HEK293 (cell line): ENCODE measurements around the gene SUCO.

Experiments
- CTCF ChIA-PET: fragments of 350-600 bp; formaldehyde crosslinking; extraction: SDS; loops from one replicate; lab custom pipeline; 2021; ENCODE audit warnings: antibody characterized with exemption; lab: Yijun Ruan, JAX
- POLR2A ChIA-PET: fragments of 300-600 bp; formaldehyde crosslinking; extraction: SDS; loops from one replicate; lab custom pipeline; 2020; ENCODE audit warnings: antibody characterized with exemption, inconsistent platforms; lab: Yijun Ruan, JAX
- H3K27ac ChIP-seq: fragments of 200-500 bp; sonication (Bioruptor generic); 2 replicates; pipeline ENCODE4 v1.5.1; 2014; ENCODE audit warnings: low read depth, low read length, control low read depth, inconsistent platforms; ENCODE audit errors: extremely low read depth
- H3K36me3 ChIP-seq, 2 experiments: fragments of 200-500 bp in 1 of 2; sonication (Bioruptor generic) in 1 of 2; 1 replicate in 1 of 2; 2 replicates in 1 of 2; pipeline ENCODE4 v1.5.1; 2014 to 2017; ENCODE audit warnings: inconsistent platforms in 2 of 2, low read length in 2 of 2; ENCODE audit not compliant: control insufficient read depth in 2 of 2, insufficient read depth in 1 of 2
- H3K4me1 ChIP-seq: fragments of 200-500 bp; sonication (Bioruptor generic); 2 replicates; pipeline ENCODE4 v1.5.1; 2014; ENCODE audit warnings: mild to moderate bottlenecking, low read length, inconsistent platforms; ENCODE audit not compliant: control insufficient read depth, insufficient read depth
- H3K4me3 ChIP-seq: 2 replicates; pipeline ENCODE4 v1.5.1; 2011; ENCODE audit warnings: low read depth, mild to moderate bottlenecking, control low read depth, low read length, moderate library complexity
- H3K9me3 ChIP-seq: fragments of 200-500 bp; sonication (Bioruptor generic); 2 replicates; pipeline ENCODE4 v1.5.1; 2014; ENCODE audit warnings: low read depth, low read length, inconsistent platforms; ENCODE audit not compliant: control insufficient read depth, insufficient read depth
- GFI1B ChIP-seq: fragments of 450-650 bp; formaldehyde crosslinking; IDR thresholded peaks from 2 replicates; pipeline ENCODE4 v1.5.1; 2016; ENCODE audit warnings: missing biosample characterization, missing genetic modification characterization
- GLIS1 ChIP-seq: fragments of 450-650 bp; formaldehyde crosslinking; IDR thresholded peaks from 2 replicates; pipeline ENCODE4 v1.5.1; 2016; ENCODE audit warnings: missing biosample characterization, missing genetic modification characterization
- HOXD13 ChIP-seq: sonication (generic); formaldehyde crosslinking; IDR thresholded peaks from 2 replicates; pipeline ENCODE4 v1.8.0; 2022; ENCODE audit warnings: missing genetic modification reagents, borderline replicate concordance
- KLF9 ChIP-seq: fragments of 450-650 bp; formaldehyde crosslinking; IDR thresholded peaks from 2 replicates; pipeline ENCODE4 v1.5.1; 2016; ENCODE audit warnings: missing biosample characterization, missing genetic modification characterization, low read depth
- OVOL3 ChIP-seq: fragments of 450-650 bp; formaldehyde crosslinking; IDR thresholded peaks from 2 replicates; pipeline ENCODE4 v1.5.1; 2016; ENCODE audit warnings: missing biosample characterization, missing genetic modification characterization
- SALL2 ChIP-seq: fragments of 450-650 bp; formaldehyde crosslinking; IDR thresholded peaks from 2 replicates; pipeline ENCODE4 v1.5.0; 2017; ENCODE audit warnings: missing biosample characterization, mild to moderate bottlenecking, missing genetic modification characterization, borderline replicate concordance
- SP3 ChIP-seq: fragments of 450-650 bp; formaldehyde crosslinking; IDR thresholded peaks from 2 replicates; pipeline ENCODE4 v1.5.1; 2016; ENCODE audit warnings: missing biosample characterization, missing genetic modification characterization
- YY1 ChIP-seq: fragments of 450-650 bp; formaldehyde crosslinking; IDR thresholded peaks from 2 replicates; pipeline ENCODE4 v1.5.1; 2018; ENCODE audit warnings: missing biosample characterization, missing genetic modification characterization
- ZFHX2 ChIP-seq: fragments of 450-650 bp; formaldehyde crosslinking; conservative IDR thresholded peaks from 2 replicates; pipeline ENCODE4 v1.5.1; 2016; ENCODE audit warnings: missing biosample characterization, missing genetic modification characterization
- ZFP3 ChIP-seq: fragments of 450-650 bp; formaldehyde crosslinking; IDR thresholded peaks from 2 replicates; pipeline ENCODE4 v1.5.1; 2016; ENCODE audit warnings: low read depth, missing biosample characterization, missing genetic modification characterization
- ZNF19 ChIP-seq: fragments of 450-650 bp; formaldehyde crosslinking; IDR thresholded peaks from 2 replicates; pipeline ENCODE4; 2016; ENCODE audit warnings: missing biosample characterization, missing genetic modification characterization, low read depth
- ZNF223 ChIP-seq: fragments of 450-650 bp; formaldehyde crosslinking; IDR thresholded peaks from 2 replicates; pipeline ENCODE4 v1.5.1; 2016; ENCODE audit warnings: missing biosample characterization, missing genetic modification characterization
- ZNF24 ChIP-seq: fragments of 450-650 bp; formaldehyde crosslinking; IDR thresholded peaks from 2 replicates; pipeline ENCODE4 v1.5.1; 2016; ENCODE audit warnings: missing biosample characterization, missing genetic modification characterization
- ZNF302 ChIP-seq: fragments of 450-650 bp; formaldehyde crosslinking; IDR thresholded peaks from 2 replicates; pipeline ENCODE4 v1.5.1; 2016; ENCODE audit warnings: missing biosample characterization, missing genetic modification characterization, low read depth
- ZNF433 ChIP-seq: fragments of 450-650 bp; formaldehyde crosslinking; IDR thresholded peaks from 2 replicates; pipeline ENCODE4 v1.5.1; 2016; ENCODE audit warnings: missing biosample characterization, missing genetic modification characterization, low read depth
- ZNF76 ChIP-seq: fragments of 450-650 bp; formaldehyde crosslinking; IDR thresholded peaks from 2 replicates; pipeline ENCODE4; 2016; ENCODE audit warnings: low read depth, missing biosample characterization, missing genetic modification characterization, borderline replicate concordance
- TF ChIP-seq, protein P1 (sequence below): fragments of 450-650 bp; formaldehyde crosslinking; IDR thresholded peaks from 2 replicates; pipeline ENCODE4 v1.5.1; 2016; ENCODE audit warnings: missing biosample characterization, missing genetic modification characterization, low read depth
- TF ChIP-seq, protein P2 (sequence below): fragments of 450-650 bp; formaldehyde crosslinking; IDR thresholded peaks from 2 replicates; pipeline ENCODE4 v1.5.1; 2016; ENCODE audit warnings: missing biosample characterization, missing genetic modification characterization
- TF ChIP-seq, protein P3 (sequence below): IDR thresholded peaks from 2 replicates; pipeline ENCODE4 v1.6.1; 2011; ENCODE audit warnings: mild to moderate bottlenecking, low read depth, low read length, borderline replicate concordance
- TF ChIP-seq, protein P4 (sequence below): fragments of 450-650 bp; formaldehyde crosslinking; IDR thresholded peaks from 2 replicates; pipeline ENCODE4 v1.5.1; 2016; ENCODE audit warnings: missing biosample characterization, missing genetic modification characterization, borderline replicate concordance

SUCO gene

DNA sequence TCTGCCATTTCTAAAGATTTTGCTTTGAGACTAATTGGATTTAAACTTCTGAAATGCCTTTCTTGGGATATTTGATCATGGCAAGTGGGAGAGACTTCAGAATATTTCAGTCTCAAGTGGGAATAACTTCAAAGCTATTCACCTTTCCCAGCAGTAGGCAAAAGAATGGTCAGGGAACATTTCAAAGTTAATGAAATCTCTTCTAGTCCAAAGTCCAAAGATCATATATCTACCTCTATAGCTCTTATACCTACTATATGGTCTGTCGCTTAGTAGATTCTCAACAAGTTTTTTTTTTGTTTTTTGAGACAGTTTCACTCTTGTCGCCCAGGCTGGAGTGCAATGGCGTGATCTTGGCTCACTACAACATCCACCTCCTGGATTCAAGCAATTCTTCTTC, 44.6 kb upstream of the SUCO start:
- TF ChIP-seq HOXD13 (CRISPR knock-in tag) (no peak), YY1 (tag by site-specific recombination) (no peak), ZNF19 (tag by site-specific recombination) (no peak), SP3 (no peak)
- Histone ChIP-seq H3K4me3 (no peak overlapping the region), H3K4me1 (no peaks in the 10 kb centered on the region), H3K36me3 (no peaks in the 10 kb centered on the region), H3K9me3 (no peaks in the 10 kb centered on the region), H3K27ac (no peak overlapping the region)
- ChIA-PET CTCF (interaction anchor here (0.6 to 0.7 kb wide), 2 partner anchors 254 to 860 kb away, joined by 3 read pairs; no protein-coding TSS in a partner anchor), POLR2A (interaction anchor here (2.2 kb wide), 1 partner anchor 44 kb away, joined by 6 read pairs; the partner anchor contains the start of gene SUCO)

DNA sequence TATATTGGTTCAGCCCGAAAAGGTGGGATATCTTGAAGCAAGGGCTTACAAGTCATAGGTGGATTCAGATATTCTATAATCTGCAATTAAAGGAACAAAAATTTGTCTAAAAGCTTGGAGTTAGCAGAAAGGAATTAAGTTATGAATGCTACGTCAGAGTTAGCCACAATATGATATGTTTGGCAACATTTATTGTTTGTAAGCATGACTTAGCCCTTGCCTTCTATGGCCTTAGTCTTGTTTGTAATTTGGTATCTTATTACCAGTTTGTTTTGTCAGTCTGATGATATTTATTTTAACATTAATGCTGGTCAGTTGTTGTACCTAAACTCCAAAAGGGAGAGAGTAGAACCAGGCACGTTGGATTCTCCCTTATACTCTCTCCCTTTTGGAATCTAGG, 43.1 kb upstream of the SUCO start:
- Histone ChIP-seq H3K4me1 (no peaks in the 10 kb centered on the region), H3K27ac (no peak overlapping the region), H3K36me3 (no peaks in the 10 kb centered on the region), H3K9me3 (no peaks in the 10 kb centered on the region), H3K4me3 (no peak overlapping the region)
- ChIA-PET POLR2A (no interaction called here), CTCF (interaction anchor here (0.9 kb wide), 1 partner anchor 29 kb away, joined by 3 read pairs; no protein-coding TSS in a partner anchor)
- TF ChIP-seq KLF9 (tag by site-specific recombination) (no peak), ZNF76 (no peak), ZNF433 (tag by site-specific recombination) (no peak), ZNF223 (tag by site-specific recombination) (no peak), YY1 (tag by site-specific recombination) (no peak), ZNF302 (tag by site-specific recombination) (no peak), OVOL3 (no peak), ZNF24 (tag by site-specific recombination) (no peak), SALL2 (tag by site-specific recombination) (no peak), ZFHX2 (tag by site-specific recombination) (no peak), GLIS1 (no peak), ZFP3 (tag by site-specific recombination) (no peak), GFI1B (tag by site-specific recombination) (no peak), ZNF19 (tag by site-specific recombination) (no peak)
- TF ChIP-seq, protein P1, sequence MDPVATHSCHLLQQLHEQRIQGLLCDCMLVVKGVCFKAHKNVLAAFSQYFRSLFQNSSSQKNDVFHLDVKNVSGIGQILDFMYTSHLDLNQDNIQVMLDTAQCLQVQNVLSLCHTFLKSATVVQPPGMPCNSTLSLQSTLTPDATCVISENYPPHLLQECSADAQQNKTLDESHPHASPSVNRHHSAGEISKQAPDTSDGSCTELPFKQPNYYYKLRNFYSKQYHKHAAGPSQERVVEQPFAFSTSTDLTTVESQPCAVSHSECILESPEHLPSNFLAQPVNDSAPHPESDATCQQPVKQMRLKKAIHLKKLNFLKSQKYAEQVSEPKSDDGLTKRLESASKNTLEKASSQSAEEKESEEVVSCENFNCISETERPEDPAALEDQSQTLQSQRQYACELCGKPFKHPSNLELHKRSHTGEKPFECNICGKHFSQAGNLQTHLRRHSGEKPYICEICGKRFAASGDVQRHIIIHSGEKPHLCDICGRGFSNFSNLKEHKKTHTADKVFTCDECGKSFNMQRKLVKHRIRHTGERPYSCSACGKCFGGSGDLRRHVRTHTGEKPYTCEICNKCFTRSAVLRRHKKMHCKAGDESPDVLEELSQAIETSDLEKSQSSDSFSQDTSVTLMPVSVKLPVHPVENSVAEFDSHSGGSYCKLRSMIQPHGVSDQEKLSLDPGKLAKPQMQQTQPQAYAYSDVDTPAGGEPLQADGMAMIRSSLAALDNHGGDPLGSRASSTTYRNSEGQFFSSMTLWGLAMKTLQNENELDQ = no peak
- TF ChIP-seq, protein P2, sequence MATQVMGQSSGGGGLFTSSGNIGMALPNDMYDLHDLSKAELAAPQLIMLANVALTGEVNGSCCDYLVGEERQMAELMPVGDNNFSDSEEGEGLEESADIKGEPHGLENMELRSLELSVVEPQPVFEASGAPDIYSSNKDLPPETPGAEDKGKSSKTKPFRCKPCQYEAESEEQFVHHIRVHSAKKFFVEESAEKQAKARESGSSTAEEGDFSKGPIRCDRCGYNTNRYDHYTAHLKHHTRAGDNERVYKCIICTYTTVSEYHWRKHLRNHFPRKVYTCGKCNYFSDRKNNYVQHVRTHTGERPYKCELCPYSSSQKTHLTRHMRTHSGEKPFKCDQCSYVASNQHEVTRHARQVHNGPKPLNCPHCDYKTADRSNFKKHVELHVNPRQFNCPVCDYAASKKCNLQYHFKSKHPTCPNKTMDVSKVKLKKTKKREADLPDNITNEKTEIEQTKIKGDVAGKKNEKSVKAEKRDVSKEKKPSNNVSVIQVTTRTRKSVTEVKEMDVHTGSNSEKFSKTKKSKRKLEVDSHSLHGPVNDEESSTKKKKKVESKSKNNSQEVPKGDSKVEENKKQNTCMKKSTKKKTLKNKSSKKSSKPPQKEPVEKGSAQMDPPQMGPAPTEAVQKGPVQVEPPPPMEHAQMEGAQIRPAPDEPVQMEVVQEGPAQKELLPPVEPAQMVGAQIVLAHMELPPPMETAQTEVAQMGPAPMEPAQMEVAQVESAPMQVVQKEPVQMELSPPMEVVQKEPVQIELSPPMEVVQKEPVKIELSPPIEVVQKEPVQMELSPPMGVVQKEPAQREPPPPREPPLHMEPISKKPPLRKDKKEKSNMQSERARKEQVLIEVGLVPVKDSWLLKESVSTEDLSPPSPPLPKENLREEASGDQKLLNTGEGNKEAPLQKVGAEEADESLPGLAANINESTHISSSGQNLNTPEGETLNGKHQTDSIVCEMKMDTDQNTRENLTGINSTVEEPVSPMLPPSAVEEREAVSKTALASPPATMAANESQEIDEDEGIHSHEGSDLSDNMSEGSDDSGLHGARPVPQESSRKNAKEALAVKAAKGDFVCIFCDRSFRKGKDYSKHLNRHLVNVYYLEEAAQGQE = no peak
- TF ChIP-seq, protein P3, sequence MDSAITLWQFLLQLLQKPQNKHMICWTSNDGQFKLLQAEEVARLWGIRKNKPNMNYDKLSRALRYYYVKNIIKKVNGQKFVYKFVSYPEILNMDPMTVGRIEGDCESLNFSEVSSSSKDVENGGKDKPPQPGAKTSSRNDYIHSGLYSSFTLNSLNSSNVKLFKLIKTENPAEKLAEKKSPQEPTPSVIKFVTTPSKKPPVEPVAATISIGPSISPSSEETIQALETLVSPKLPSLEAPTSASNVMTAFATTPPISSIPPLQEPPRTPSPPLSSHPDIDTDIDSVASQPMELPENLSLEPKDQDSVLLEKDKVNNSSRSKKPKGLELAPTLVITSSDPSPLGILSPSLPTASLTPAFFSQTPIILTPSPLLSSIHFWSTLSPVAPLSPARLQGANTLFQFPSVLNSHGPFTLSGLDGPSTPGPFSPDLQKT = no peak
- TF ChIP-seq, protein P4, sequence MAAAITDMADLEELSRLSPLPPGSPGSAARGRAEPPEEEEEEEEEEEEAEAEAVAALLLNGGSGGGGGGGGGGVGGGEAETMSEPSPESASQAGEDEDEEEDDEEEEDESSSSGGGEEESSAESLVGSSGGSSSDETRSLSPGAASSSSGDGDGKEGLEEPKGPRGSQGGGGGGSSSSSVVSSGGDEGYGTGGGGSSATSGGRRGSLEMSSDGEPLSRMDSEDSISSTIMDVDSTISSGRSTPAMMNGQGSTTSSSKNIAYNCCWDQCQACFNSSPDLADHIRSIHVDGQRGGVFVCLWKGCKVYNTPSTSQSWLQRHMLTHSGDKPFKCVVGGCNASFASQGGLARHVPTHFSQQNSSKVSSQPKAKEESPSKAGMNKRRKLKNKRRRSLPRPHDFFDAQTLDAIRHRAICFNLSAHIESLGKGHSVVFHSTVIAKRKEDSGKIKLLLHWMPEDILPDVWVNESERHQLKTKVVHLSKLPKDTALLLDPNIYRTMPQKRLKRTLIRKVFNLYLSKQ (tag by site-specific recombination) = no peak
